H9 (cell line): ENCODE results near the gene PKDCC. TPM values are rescaled to one million over a fixed set of nuclear protein-coding genes. Genes with fewer than 3 reads are reported as not detected.

Source experiments
- DNase-seq: peaks from one replicate; pipeline ENCODE4 v3.0.0-alpha.2; 2017
- H2AFZ ChIP-seq: one replicate; pipeline ENCODE4 v1.6.1; 2013; ENCODE audit warnings: mild to moderate bottlenecking, low read length, control low read depth, moderate library complexity
- H2AK5ac ChIP-seq: 2 replicates; pipeline ENCODE4 v1.6.1; 2013; ENCODE audit warnings: low read length, control low read depth, mixed read lengths; ENCODE audit not compliant: insufficient read length
- H2BK120ac ChIP-seq: one replicate; pipeline ENCODE4 v1.6.1; 2013; ENCODE audit warnings: low read depth, mild to moderate bottlenecking, low read length, control low read depth, inconsistent platforms; ENCODE audit not compliant: poor library complexity, severe bottlenecking
- H2BK12ac ChIP-seq: 2 replicates; pipeline ENCODE4 v1.6.1; 2013; ENCODE audit warnings: low read length, control low read depth, mixed read lengths, low read depth; ENCODE audit not compliant: insufficient read length
- H2BK15ac ChIP-seq: 2 replicates; pipeline ENCODE4 v1.6.1; 2013; ENCODE audit warnings: low read depth, low read length, control low read depth
- H2BK20ac ChIP-seq: one replicate; pipeline ENCODE4 v1.6.1; 2013; ENCODE audit warnings: low read depth, mild to moderate bottlenecking, low read length, control low read depth, inconsistent platforms; ENCODE audit not compliant: poor library complexity, severe bottlenecking
- H2BK5ac ChIP-seq: 2 replicates; pipeline ENCODE4 v1.6.1; 2013; ENCODE audit warnings: low read length, control low read depth, mixed read lengths; ENCODE audit not compliant: insufficient read length
- H3K14ac ChIP-seq: 2 replicates; pipeline ENCODE4 v1.6.1; 2013; ENCODE audit warnings: low read length, control low read depth; ENCODE audit not compliant: insufficient read depth
- H3K18ac ChIP-seq: 2 replicates; pipeline ENCODE4 v1.6.1; 2013; ENCODE audit warnings: low read depth, mild to moderate bottlenecking, mixed read lengths, low read length, control low read depth; ENCODE audit not compliant: insufficient read length
- H3K23ac ChIP-seq: 2 replicates; pipeline ENCODE4 v1.6.1; 2013; ENCODE audit warnings: low read length, control low read depth, mixed read lengths, low read depth; ENCODE audit not compliant: insufficient read length
- H3K23me2 ChIP-seq: 2 replicates; pipeline ENCODE4 v1.6.1; 2013; ENCODE audit warnings: low read depth, mild to moderate bottlenecking, mixed read lengths, low read length, control low read depth; ENCODE audit not compliant: insufficient read length, poor library complexity, severe bottlenecking
- H3K27ac ChIP-seq: 2 replicates; pipeline ENCODE4 v1.5.1; 2013; ENCODE audit warnings: low read length, control low read depth, mixed read lengths, low read depth; ENCODE audit not compliant: insufficient read length
- H3K27me3 ChIP-seq: 2 replicates; pipeline ENCODE4 v1.6.1; 2013; ENCODE audit warnings: low read length, control low read depth, inconsistent platforms; ENCODE audit not compliant: insufficient read depth
- H3K4ac ChIP-seq: 2 replicates; pipeline ENCODE4 v1.6.1; 2013; ENCODE audit warnings: low read depth, mild to moderate bottlenecking, control low read depth, inconsistent platforms, low read length, moderate library complexity
- H3K4me1 ChIP-seq: 2 replicates; pipeline ENCODE4 v1.6.1; 2013; ENCODE audit warnings: low read length, control low read depth, inconsistent platforms; ENCODE audit not compliant: insufficient read depth
- H3K4me2 ChIP-seq: 2 replicates; pipeline ENCODE4 v1.6.1; 2013; ENCODE audit warnings: low read length, control low read depth, mixed read lengths; ENCODE audit not compliant: insufficient read length, insufficient read depth
- H3K56ac ChIP-seq: 2 replicates; pipeline ENCODE4 v1.6.1; 2013; ENCODE audit warnings: low read depth, mild to moderate bottlenecking, mixed read lengths, low read length, control low read depth; ENCODE audit not compliant: insufficient read length
- H3K79me1 ChIP-seq: 2 replicates; pipeline ENCODE4 v1.6.1; 2013; ENCODE audit warnings: low read depth, mild to moderate bottlenecking, moderate library complexity, low read length, control low read depth, inconsistent platforms; ENCODE audit not compliant: insufficient read depth, poor library complexity, severe bottlenecking
- H3K79me2 ChIP-seq: 2 replicates; pipeline ENCODE4 v1.6.1; 2013; ENCODE audit warnings: low read length, control low read depth, inconsistent platforms; ENCODE audit not compliant: insufficient read depth
- H3K9ac ChIP-seq: 2 replicates; pipeline ENCODE4 v1.6.1; 2013; ENCODE audit warnings: low read length, control low read depth, mixed read lengths; ENCODE audit not compliant: insufficient read length; ENCODE audit errors: extremely low read depth
- H3K9me3 ChIP-seq: one replicate; pipeline ENCODE4 v1.6.1; 2013; ENCODE audit warnings: low read depth, low read length, inconsistent platforms; ENCODE audit not compliant: control insufficient read depth
- H3T11ph ChIP-seq: one replicate; pipeline ENCODE4 v1.6.1; 2013; ENCODE audit warnings: mild to moderate bottlenecking, low read length, control low read depth, inconsistent platforms
- H4K20me1 ChIP-seq: one replicate; pipeline ENCODE4 v1.6.1; 2013; ENCODE audit not compliant: control insufficient read depth, insufficient read length, insufficient read depth
- H4K5ac ChIP-seq: 2 replicates; pipeline ENCODE4 v1.6.1; 2013; ENCODE audit warnings: low read depth, mild to moderate bottlenecking, mixed read lengths, low read length, control low read depth; ENCODE audit not compliant: insufficient read length
- H4K8ac ChIP-seq: replicated peaks from 2 replicates; pipeline ENCODE4 v1.6.1; 2013; ENCODE audit warnings: low read length, control low read depth, mixed read lengths, low read depth; ENCODE audit not compliant: insufficient read length
- H4K91ac ChIP-seq: 2 replicates; pipeline ENCODE4 v1.6.1; 2013; ENCODE audit warnings: low read depth, mild to moderate bottlenecking, moderate library complexity, mixed read lengths, low read length, control low read depth; ENCODE audit not compliant: insufficient read length
- H3K27ac Mint-ChIP-seq, 3 experiments: 2 replicates in 2 of 3; 3 replicates in 1 of 3; pipeline ENCODE4 v1.8.0; 2020 to 2021; ENCODE audit warnings: mixed read lengths in 3 of 3, mild to moderate bottlenecking in 1 of 3, moderate library complexity in 1 of 3
- H3K27me3 Mint-ChIP-seq: 2 replicates; pipeline ENCODE4 v1.8.0; 2021; ENCODE audit warnings: low read depth, mild to moderate bottlenecking, moderate library complexity, mixed read lengths
- H3K36me3 Mint-ChIP-seq, 3 experiments: 2 replicates in 2 of 3; 3 replicates in 1 of 3; pipeline ENCODE4 v1.8.0; 2020 to 2021; ENCODE audit warnings: low read depth in 3 of 3, mixed read lengths in 3 of 3; ENCODE audit not compliant: insufficient read depth in 1 of 3
- H3K4me1 Mint-ChIP-seq, 2 experiments: 2 replicates each; pipeline ENCODE4 v1.8.0; 2020; ENCODE audit warnings: mixed read lengths in 2 of 2
- H3K4me3 Mint-ChIP-seq, 2 experiments: 2 replicates in 1 of 2; 3 replicates in 1 of 2; pipeline ENCODE4 v1.8.0; 2020 to 2021; ENCODE audit warnings: mild to moderate bottlenecking in 2 of 2, mixed read lengths in 2 of 2, moderate library complexity in 1 of 2
- H3K9me3 Mint-ChIP-seq, 2 experiments: 2 replicates in 1 of 2; 3 replicates in 1 of 2; pipeline ENCODE4 v1.8.0; 2020; ENCODE audit warnings: mild to moderate bottlenecking in 2 of 2, mixed read lengths in 2 of 2, moderate library complexity in 1 of 2
- WGBS: extraction: QIAGEN DNeasy Blood & Tissue Kit; methylation state at CpG from one replicate; pipeline ENCODE4 v1.1.7; 2013; ENCODE audit warnings: missing lambda C conversion rate, low lambda C conversion rate, mixed read lengths; ENCODE audit not compliant: insufficient read length; ENCODE audit errors: extremely low coverage; 5-methylcytosine and 5-hydroxymethylcytosine counted together
- total RNA-seq: library from RNA; stranded (reverse); gene quantifications from 2 replicates; pipeline ENCODE4 v1.2.1, GENCODE V29; 2021
- TF ChIP-seq, protein P1 (sequence below): fragments of 200-600 bp; sonication (generic); conservative IDR thresholded peaks from 3 replicates; pipeline ENCODE4 v1.8.0; 2021; ENCODE audit warnings: antibody characterized with exemption, mild to moderate bottlenecking

PKDCC gene
- total RNA-seq, 1 experiment from 2014 or later: 134 TPM

GRCh38 chr2:42086500-42086953, 38.7 kb downstream of the PKDCC start:
- no CpG with 5 or more reads among the region's 6 CpGs for WGBS
- peaks cover 23% of the 10 kb centered on the region for H3K27me3 Mint-ChIP-seq
- no peak overlapping the region for H3K4ac ChIP-seq
- no peaks in the 10 kb centered on the region for H3K9me3 ChIP-seq
- no peak overlapping the region for H3K9ac ChIP-seq
- no peak overlapping the region for H2BK20ac ChIP-seq
- H3K79me2 ChIP-seq: no peaks in the 10 kb centered on the region
- no peak overlapping the region for H2BK5ac ChIP-seq
- H3K36me3 Mint-ChIP-seq: no peaks in the 10 kb centered on the region
- peak overlapping the region; percentile 79 for H2AFZ ChIP-seq
- no peak overlapping the region for H3K27ac ChIP-seq
- no peak overlapping the region for H3K27ac Mint-ChIP-seq
- H4K91ac ChIP-seq: no peak overlapping the region
- H3K4me3 Mint-ChIP-seq: no peak overlapping the region
- no peak overlapping the region for H2BK15ac ChIP-seq
- H3K23me2 ChIP-seq: no peaks in the 10 kb centered on the region
- H2AK5ac ChIP-seq: no peak overlapping the region
- no peaks in the 10 kb centered on the region for H3K9me3 Mint-ChIP-seq
- no peak overlapping the region for H4K8ac ChIP-seq
- no peak overlapping the region for H3K56ac ChIP-seq
- no peak overlapping the region for H3K18ac ChIP-seq
- H4K5ac ChIP-seq: no peak overlapping the region
- no peak overlapping the region for H3K14ac ChIP-seq
- peaks cover 2% of the 10 kb centered on the region; the same call in 1 of the 2 replicates for H3K4me1 ChIP-seq
- no peak overlapping the region for H3K23ac ChIP-seq
- peaks cover 2% of the 10 kb centered on the region for H4K20me1 ChIP-seq
- H3K27me3 ChIP-seq: no peaks in the 10 kb centered on the region; the same call in 1 of the 2 replicates
- H2BK12ac ChIP-seq: no peak overlapping the region
- no peaks in the 10 kb centered on the region for H3K79me1 ChIP-seq
- H2BK120ac ChIP-seq: no peak overlapping the region
- TF ChIP-seq, protein P1, sequence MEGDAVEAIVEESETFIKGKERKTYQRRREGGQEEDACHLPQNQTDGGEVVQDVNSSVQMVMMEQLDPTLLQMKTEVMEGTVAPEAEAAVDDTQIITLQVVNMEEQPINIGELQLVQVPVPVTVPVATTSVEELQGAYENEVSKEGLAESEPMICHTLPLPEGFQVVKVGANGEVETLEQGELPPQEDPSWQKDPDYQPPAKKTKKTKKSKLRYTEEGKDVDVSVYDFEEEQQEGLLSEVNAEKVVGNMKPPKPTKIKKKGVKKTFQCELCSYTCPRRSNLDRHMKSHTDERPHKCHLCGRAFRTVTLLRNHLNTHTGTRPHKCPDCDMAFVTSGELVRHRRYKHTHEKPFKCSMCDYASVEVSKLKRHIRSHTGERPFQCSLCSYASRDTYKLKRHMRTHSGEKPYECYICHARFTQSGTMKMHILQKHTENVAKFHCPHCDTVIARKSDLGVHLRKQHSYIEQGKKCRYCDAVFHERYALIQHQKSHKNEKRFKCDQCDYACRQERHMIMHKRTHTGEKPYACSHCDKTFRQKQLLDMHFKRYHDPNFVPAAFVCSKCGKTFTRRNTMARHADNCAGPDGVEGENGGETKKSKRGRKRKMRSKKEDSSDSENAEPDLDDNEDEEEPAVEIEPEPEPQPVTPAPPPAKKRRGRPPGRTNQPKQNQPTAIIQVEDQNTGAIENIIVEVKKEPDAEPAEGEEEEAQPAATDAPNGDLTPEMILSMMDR: peak; percentile 83
- H3K4me2 ChIP-seq: no peak overlapping the region
- DNase-seq: peak; percentile 56
- H3T11ph ChIP-seq: no peak overlapping the region
- peaks cover 10 to 11% of the 10 kb centered on the region in 2 experiments for H3K4me1 Mint-ChIP-seq
